H1 (cell line): ENCODE data around the gene MIPEP.

Experiments
- CTCF ChIP-seq, 3 experiments: IDR thresholded peaks; 1 replicate in 2 of 3; 2 replicates in 1 of 3; pipeline versions ENCODE4 v1.5.1 to v1.6.1; 2011; ENCODE audit warnings: low read length in 3 of 3, mild to moderate bottlenecking in 3 of 3, inconsistent platforms in 2 of 3, low read depth in 1 of 3, moderate library complexity in 1 of 3; ENCODE audit not compliant: insufficient read depth in 1 of 3; ENCODE audit errors: control extremely low read depth in 1 of 3
- EZH2 ChIP-seq: fragments of 200-600 bp; sonication (generic); IDR thresholded peaks from 2 replicates; pipeline ENCODE4 v1.7.1; 2012; ENCODE audit warnings: low read depth, mild to moderate bottlenecking, moderate library complexity, low read length, inconsistent platforms; ENCODE audit not compliant: severe bottlenecking
- JUN ChIP-seq: IDR thresholded peaks from 2 replicates; pipeline ENCODE4 v1.6.1; 2011; ENCODE audit warnings: low read depth, mild to moderate bottlenecking, improper control_type of control experiment, low read length
- POLR2A ChIP-seq, 2 experiments: IDR thresholded peaks; 1 replicate in 1 of 2; 2 replicates in 1 of 2; pipeline ENCODE4 v1.6.1; 2011; ENCODE audit warnings: low read depth in 2 of 2, low read length in 2 of 2, mild to moderate bottlenecking in 2 of 2; ENCODE audit errors: control extremely low read depth in 1 of 2

GRCh38 chr13:23867027-23867491 lies 22.1 kb downstream of the MIPEP start:
- TF ChIP-seq CTCF (IDR thresholded peaks at IDR 0.05; ENCODE audit: control extremely low read depth in 1 of 3, insufficient read depth in 1 of 3, low read depth in 1 of 3, low read length in 3 of 3) (no peak), JUN (no peak), POLR2A (IDR thresholded peaks at IDR 0.05; ENCODE audit: control extremely low read depth in 1 of 2, low read depth in 2 of 2, low read length in 2 of 2) (no peak), EZH2 (no peak)
